ENCODE results near the gene CD52. TPM values are rescaled to one million over a fixed set of nuclear protein-coding genes. Genes with fewer than 3 reads are reported as not detected.

CD52 gene
- total and polyA plus RNA-seq, 2 of the 13 experiments (the other 11 are each of a cell fraction or from before 2014, with no cell fraction given), result 0.32 TPM; not detected in 1

- TF ChIP-seq KIAA2018 (CRISPR knock-in tag; IDR thresholded peaks at IDR 0.05; ENCODE audit: borderline replicate concordance) (no peak), ZNF354B (CRISPR knock-in tag; IDR thresholded peaks at IDR 0.05) (no peak), NCOR1 (IDR thresholded peaks at IDR 0.05; ENCODE audit: borderline replicate concordance, low read length) (no peak), ZNF772 (CRISPR knock-in tag; IDR thresholded peaks at IDR 0.05) (no peak)
Measured at GRCh38 chr1:26336477-26337205, 18.9 kb downstream of the CD52 start (continued).

Data from HepG2 (cell line).